GM21423 (cell line): ENCODE results near the gene ACSF3.
"Not testable (repeated sequence)": the region's sequence is repeated elsewhere in the genome, so short reads cannot be mapped to it uniquely, and the experiment has no call there.

ENCODE experiments used
- ATAC-seq: cut with Tn5 transposase; IDR thresholded peaks from one replicate; pipeline ENCODE4 v1.9.1; 2021; ENCODE audit warnings: mild to moderate bottlenecking, moderate library complexity; ENCODE audit not compliant: unreplicated experiment

ACSF3 gene

GRCh38 chr16:89071686-89072547, 21.7 kb upstream of the ACSF3 start:
- no peak for ATAC-seq

DNA sequence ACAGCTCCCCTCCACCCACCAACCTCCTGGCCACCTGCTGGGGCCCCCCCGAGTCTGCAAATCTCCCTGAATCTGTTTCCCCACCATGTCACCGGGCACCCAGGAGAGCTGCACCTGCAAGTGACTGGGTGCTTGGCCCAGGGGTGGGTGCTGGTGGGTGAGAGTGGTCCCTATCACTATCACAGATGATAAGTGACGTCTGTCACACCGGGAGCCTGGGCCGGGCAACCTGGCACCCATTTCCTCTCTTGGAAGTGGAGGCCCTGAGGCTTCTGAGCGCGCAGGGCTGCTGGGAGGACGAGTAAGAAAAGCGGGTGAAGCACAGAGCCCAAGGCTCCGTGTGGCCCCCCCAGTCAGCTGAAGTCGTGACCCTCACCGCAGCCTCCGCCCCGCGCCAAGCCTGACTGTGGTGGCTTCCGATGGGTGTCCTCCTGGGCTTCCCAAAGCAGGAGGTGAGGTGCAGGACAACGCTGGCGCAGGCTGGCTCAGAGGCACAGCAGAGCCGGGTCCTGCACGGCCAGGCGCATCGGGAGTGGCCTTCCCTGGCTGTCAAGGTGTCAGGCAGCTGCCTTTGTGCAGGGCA, 21.0 kb upstream of the ACSF3 start:
- ATAC-seq, result no peak

GRCh38 chr16:89073346-89074071, 20.1 kb upstream of the ACSF3 start:
- ATAC-seq, result no peak

GRCh38 chr16:89074072-89074674, 19.5 kb upstream of the ACSF3 start:
- not testable (repeated sequence) for ATAC-seq

- no peak for ATAC-seq
Observed at GRCh38 chr16:89074803-89075688, 18.6 kb upstream of the ACSF3 start.

- no peak for ATAC-seq
Observed at GRCh38 chr16:89076159-89076558, 17.5 kb upstream of the ACSF3 start.

- ATAC-seq, result no peak
Observed at GRCh38 chr16:89077076-89077475, 16.6 kb upstream of the ACSF3 start.

GRCh38 chr16:89078172-89078571, 15.5 kb upstream of the ACSF3 start:
- no peak for ATAC-seq

DNA sequence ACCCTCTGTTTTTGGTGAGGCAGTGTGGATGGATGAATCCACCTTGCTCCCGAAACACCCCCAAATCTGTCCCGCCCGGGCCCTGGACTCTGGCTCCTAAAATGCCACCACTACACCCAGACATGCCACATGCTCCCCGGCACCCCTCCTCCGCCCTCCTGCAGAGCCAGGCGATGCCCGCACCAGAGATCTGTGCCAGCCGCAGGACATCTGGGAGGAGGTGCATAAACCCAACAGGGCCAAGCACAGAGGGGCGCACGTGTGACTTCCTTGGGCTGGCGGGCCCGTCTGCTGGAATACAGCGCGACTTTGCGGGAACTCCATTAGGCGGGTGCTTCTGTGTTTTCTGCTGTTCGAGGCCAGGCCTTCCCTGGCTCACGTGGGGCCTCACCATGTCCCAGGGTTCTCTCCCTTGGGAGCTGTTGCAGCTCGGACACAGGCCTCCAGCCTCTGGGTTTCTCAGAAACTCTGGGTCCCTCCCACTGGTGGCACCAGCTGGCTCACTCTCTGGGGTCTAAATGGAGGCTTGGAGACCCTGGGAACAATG, 14.1 kb upstream of the ACSF3 start:
- ATAC-seq, result no peak

- ATAC-seq, result no peak
Observed at GRCh38 chr16:89080196-89080853, 13.3 kb upstream of the ACSF3 start.

DNA sequence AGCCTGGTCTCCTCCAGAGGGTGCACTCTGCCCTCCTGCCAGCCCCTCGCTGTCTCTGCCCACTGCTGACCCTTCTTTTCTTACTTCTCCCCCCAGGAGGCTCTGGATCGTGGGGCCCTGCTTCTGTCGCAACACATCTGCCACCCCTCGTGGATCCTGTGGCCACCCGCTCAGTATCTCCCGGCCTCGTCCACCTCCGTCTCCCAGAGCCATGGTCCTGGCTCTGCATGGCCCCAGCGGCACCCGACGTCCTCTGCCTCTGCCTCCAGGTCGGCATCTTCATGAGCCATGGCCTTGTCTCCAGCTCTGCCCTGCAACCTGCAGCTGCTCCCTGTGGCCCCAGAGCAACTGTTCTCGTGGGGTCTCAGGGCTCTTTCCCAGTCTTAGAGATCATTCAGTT, 12.1 kb upstream of the ACSF3 start:
- no peak for ATAC-seq

DNA sequence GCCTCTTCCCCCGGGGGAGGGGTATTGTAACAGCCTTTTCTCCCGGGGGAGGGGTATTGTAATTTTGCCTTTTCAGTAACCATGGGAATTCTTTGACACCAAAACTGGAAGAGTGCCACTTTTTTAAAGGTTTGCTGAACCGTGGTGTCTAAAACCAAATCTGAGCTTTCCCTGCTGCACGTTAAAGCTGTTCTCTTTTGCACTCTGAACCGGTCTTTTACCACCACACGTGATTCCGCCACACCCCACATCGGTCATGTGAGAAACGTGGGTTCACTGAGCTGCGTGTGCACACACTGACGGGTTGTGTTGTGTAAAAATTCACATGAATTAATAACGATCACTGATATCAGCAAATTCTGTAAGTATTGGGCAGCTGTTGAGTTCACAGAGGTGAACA, 9.2 kb upstream of the ACSF3 start:
- no peak for ATAC-seq

DNA sequence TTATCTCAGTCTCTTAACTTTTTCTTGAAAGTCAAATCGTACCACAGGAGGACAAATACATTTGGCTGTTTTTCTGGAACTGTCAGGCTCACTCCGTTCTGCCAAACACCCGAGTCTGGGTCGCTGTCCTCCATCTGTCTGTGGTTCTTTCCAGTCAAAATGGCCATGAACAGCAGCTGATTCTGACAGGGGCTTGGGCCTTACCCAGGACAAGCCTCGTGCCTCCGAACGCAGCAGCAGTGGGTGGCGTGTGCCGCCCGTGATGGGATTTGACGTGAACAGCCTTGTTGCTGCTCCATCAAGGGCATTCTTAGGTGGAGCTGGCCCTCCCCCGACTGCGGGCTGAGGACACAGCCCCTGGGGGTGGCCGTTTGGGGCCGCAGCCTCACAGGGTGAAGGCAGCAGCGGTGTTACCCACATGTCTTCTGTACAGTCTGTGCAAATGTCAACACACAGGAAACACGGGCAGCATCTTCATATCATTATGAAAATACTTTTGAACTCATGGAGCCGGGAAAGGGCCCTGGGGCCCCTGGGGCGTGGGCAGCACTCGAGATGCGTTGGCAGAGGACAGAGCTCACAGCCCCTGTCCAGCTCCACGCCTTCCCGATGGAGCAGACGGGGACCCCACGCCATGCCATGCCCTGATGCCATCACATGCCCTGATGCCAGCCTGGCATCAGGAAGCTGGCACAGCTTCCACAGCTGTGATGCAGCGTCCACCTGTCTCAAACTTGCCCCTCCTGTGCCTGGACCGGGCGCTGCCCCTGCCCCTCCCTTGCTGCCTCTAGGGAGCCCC, 8.6 kb upstream of the ACSF3 start:
- no peak for ATAC-seq

DNA sequence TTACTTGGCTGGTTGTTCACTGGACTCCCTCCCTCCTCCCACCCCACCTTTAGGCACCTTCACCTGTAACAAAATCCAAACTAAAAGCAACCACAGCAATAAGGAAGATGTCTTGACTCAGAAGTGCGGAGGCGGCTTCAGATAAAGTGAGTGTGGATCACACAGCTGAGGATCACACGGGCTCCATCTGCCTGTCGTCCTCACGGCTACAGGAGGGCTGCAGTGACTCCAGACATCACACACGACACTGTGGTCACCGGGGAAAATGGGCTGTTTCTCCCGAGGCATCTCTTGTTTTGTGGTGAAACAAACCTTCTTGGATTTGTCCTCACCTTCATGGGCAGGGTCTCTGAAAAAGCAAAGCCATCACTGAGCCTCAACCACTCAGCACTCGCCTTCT, 7.9 kb upstream of the ACSF3 start:
- ATAC-seq, result no peak

- no peak for ATAC-seq
Observed at GRCh38 chr16:89087922-89088497, 5.6 kb upstream of the ACSF3 start.

GRCh38 chr16:89089120-89089519, 4.5 kb upstream of the ACSF3 start:
- ATAC-seq, result no peak

- ATAC-seq, result no peak
Observed at GRCh38 chr16:89090182-89090630, 3.4 kb upstream of the ACSF3 start.

DNA sequence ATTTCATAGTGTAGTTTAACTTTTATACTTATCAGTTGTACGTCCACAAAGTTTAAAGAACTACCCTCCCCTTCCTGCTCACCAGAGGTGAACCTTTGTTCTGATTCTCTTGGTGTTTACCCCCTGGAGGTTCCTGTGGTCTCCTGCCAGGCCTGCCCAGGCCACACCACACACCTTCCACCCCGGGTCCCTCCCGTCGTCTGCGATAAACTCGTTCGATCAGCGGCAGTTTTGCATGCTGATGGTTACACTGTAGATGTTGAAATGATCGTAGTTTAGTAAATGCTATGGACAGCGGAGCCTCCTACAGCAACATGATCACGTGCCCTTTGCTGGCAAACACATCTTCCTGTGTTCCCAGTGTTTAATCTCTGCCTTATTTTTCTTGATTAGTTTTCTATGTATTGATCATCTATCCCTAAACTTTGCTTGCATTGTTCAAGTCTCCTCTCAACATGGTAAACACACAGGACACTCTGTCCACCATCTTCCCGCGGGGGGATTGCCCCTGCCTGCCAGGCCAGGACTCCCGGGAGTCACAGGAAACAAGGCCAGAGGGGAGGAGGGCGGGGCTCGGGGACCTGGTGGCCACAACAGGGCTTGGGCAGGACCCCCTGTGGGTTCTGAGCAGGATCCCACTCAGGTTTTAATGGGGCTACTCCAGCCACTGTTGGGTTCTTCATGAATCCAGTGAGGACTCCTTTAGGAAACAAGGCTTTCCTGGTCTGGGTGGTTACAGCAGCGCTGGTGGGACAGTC, 2.8 kb upstream of the ACSF3 start:
- no peak for ATAC-seq
